Effector CD4-positive, alpha-beta T cell (primary cell): Measurements from ENCODE around the gene ETAA1.

Experiments used
- DNase-seq: peaks from one replicate; pipeline ENCODE4 v3.0.0-alpha.2; 2020
- total RNA-seq: gene quantifications from one replicate; lab custom pipeline; 2026; lab: John Stamatoyannopoulos, UW

The ETAA1 gene
- total RNA-seq, result 27.0 reads per million, percentile 54 among the genes with 10 or more reads in this experiment

DNA sequence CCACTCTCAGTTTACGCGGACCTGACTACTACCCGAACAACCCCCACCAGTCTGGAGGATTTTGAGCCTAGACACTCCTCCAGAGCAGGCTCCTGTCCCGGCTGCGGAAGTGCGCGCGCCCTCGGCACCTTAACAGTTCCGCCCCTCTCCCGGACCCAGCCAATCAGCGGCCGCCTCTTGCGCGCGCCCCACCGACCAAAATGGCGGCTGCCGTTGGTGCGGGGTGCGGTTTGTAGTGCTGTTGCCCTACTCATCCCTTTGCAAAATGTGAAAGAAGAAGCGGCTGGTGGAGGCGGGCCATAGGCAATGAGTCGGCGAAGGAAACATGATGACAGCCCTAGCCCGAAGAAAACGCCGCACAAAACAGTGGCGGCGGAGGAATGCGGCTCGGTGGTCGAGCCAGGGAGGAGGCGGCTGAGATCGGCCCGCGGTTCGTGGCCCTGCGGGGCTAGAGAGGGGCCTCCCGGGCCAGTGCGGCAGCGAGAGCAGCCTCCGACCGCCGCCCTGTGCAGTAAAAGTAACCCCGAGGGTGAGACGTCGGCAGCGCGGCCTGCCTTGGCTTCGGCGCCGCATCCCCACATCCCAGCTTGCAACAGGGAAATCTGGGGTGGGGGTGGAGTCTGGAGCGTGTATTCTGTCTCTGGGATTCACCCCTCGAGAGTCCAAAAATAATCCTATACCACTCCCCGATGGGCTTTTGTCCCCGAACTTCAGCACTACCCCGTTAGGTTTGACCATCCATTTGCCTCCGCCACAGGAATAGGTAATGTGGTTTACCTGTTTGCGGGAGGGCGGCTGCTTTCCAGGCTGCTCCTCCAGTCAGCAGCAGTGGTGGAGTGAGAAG is at the start of gene ETAA1:
Gene ETAA1 (plus strand): TSS at position 191 of the 844 bp plus-strand sequence. CDS start 116 bp downstream, at position 307.
- DNase-seq, result peak; percentile 90

DNA sequence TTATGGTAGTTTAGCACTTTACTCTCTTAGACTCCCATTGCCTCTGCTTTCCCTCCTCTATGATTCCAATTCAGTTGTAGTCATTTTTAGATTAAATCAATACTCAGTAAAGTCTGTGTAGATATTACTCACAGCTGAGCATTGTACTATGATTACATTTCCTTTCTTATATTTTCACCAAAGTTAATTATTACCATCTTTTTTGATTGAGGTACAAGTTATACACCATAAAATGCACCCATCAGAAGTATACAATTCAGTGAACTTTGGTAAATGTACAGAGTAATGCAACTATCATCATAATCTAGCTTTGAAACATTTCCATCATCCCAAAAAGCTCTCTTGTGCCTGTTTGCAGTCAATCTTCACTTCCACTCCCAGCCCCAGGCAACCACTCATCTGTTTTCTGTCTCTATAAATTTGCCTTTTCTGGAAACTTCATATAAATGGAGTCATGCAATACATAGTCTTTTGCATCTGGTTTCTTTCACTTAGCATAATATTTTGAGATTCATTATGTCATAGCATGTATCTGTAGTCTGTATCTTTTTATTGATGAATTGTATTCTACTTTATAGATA is 30.2 kb upstream of the ETAA1 start:
- DNase-seq, result no peak

DNA sequence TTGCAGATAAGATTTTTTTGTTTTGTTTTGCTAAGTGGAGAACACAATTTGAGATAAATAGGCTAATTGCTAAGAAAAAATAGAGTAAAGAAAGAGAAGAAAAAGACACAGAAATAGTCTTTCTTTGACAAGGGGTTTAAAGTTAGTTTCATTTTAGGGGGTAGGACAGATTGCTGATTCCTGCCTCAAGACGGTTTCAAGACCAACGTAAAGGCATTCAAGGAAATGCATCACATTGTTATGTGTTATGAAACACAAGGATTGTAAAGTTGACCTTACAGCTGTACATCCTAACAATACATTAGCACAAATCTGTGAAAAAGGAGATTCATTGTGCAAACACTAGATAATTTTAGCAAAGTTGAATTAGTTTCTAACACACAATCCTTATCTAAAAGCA is 22.7 kb upstream of the ETAA1 start:
- DNase-seq, result no peak

DNA sequence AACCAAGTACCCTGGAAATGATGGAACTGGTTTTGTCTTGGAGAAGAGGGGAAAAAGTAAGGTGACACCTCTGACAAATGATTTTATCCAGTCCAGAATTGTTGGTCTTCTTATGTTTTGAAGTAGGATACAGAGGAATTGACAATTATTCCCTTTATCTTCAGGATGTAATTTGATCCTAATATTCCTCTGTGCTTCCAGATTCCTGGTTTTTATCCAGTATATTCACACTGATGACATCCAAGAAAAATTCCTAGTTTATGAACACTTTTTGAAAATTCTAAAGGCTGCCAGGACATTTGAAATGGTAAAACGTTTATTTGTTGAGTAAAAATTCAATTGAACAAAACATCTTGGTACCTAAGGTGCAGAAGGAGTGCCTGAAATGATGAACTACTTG is 22.2 kb upstream of the ETAA1 start:
- DNase-seq, result no peak

DNA sequence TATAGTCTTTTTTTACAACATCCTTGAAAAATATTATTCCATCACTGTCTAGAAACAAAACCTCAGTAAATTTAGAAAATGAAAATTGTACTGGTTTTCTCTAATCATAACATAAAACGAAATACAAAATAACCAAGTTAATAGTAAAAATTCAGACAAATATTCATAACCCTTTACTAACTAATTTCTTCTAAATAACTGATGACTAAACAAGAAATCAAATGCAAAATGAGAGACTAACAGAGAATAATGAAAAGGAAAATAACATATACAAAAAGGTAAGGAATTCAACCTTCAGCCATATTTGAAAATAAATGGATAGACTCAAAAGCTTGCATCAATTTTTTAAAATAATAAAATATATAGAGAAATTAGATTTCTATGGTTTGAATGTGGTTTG is 18.6 kb upstream of the ETAA1 start:
- DNase-seq, result no peak

DNA sequence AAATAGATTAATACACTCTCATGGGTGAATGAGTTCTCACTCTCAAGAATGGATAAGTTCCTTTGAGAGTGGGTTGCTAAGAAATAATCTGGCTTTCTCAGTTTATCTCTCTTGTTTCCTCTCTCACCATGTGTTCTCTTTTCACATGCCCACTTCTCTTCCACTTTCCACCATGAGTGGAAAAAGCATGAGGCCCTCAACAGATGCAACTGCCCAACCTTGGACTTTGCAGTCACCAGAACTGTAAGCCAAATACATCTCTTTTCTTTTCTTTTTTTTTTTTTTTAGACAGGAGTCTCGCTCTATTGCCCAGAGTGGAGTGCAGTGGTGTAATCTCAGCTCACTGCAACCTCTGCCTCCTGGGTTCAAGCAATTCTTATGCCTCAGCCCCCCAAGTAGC is 18.1 kb upstream of the ETAA1 start:
- no peak for DNase-seq

DNA sequence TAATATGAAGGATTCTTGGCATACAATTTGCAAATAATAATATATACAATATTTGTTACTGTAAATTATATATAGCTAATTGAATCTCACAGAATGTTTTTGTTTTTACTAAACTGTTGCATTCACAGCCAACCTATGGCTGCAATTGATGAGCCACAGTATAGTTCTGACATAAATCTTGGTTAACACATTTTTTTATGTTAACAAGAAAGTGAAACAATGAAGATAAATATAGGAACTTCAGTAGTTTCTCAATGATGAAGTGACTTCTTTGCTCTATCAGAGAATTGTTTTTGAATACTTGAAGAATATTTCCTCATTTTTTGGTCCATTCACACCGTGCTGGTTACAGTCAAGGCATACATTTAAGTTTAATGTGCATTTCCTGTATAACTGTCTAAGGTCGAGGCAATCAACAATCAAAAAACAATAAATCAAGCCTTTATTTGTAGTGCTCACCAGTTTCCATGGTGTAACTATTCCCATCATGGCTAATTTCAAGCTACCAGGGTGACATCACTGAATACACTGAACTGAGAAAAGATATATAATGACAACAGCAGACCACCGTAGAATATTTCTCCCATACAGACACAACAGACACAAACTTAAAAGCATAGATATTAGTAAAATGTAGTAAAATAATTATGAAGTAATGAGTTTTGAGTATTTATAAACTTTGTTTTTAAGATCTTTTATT is 12.9 kb upstream of the ETAA1 start:
- DNase-seq, result no peak

DNA sequence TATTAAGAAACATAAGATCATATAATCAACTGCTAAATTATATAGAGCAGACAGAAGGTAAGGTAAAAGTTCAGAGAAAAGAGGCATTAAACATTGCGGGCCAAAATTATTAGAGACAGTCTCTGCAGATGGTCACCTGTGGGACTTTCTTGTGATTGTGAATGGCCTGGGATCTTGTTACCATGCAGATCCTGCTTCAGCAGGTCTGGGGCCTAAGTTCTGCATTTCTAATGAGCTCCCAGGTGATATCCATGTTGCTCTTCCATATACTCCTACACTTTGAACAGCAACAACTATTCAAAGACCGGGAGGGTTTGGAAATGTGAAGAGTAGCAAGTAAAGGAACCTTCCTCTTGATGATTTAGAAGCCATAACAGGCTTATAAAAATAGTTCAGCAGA is 8.5 kb upstream of the ETAA1 start:
- no peak for DNase-seq

DNA sequence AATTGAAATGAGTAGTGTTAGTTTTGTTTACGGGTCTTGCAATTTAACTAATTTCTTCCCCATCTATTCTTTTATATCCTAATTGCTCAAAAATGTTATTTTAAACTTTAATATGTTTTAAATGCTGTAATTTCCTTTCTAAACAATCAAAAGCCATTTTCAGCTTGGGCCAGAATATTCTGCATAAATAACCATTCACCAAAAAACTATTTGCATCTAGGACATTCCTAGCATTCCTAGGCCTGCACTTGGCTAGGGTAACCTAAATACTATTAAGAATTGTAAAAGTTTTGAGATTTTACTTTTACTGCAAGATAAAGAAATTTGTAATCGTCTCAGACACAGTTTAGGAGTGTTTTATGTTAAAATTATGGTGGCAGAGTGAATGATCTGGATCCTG is 7.8 kb upstream of the ETAA1 start:
- no peak for DNase-seq

DNA sequence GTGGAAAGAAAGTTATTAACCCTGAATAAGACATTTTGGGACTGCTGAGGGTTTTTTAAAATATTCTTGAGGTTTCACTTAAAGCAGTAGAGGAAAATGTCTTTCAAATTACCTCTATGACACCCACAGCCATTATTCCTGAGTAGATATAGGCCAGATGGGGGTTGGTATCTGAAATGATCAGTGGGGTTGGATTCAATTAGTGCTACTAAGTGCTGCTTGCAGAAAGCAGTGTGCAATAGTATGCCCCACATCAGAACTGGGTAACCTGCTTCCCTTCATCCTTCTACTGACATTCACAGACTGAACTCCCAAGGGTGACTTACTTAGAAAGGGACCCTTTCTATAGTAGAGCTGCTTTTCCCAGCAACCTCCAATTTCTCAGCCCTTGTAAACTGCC is 7.3 kb upstream of the ETAA1 start:
- no peak for DNase-seq

DNA sequence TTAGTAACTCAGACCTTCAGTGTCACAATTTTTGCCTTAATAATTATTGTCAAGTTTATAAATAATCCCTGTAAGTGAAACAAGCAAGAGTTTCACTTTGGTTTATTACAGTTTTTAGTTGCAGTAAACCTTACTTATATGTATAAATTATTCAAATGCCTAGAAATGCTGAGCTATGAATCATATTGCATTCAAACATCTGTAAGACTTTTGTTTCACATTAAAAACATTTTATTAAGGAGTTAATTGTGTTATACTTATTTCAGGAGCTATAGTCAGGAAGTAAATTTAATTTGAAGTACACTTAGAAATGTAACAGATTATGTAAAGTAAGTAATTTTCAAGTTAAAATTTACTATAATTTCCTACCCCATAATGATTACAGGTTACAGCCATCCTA is 3.9 kb upstream of the ETAA1 start:
- no peak for DNase-seq

DNA sequence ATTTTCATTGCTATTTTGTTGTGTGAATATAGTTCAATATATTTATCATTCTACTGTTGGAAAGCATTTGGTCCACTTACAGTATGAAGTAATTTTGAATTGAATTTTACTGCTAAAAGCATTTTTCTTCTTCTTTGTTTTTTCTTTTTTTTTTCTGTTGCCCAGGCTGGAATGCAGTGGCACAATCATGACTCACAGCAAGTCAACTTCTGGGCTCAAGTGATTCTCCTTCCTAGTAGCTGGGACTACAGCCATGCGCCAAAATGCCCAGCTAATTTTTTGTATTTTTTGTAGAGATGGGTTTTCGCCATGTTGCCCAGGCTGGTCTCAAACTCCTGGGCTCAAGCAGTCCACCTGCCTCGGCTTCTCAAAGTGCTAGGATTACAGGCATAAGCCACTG is 2.4 kb upstream of the ETAA1 start:
- no peak for DNase-seq

DNA sequence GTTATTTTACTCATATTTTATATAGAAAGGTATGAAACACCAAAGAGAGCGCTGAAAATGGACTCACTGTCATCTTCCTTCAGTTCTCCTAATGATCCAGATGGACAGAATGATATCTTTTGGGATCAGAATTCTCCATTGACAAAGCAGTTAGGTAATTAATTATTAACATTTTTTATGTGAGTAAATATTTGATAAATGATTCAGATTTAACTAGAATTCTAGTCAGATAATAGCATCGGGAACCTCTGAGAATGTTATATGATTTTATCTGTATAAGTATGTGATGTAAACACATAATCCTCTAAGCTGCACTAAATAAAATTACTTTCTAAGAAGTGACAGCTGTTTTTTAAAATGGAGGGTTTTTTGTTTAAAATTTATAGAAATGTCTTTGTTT is 2.0 kb downstream of the ETAA1 start:
- DNase-seq, result no peak

DNA sequence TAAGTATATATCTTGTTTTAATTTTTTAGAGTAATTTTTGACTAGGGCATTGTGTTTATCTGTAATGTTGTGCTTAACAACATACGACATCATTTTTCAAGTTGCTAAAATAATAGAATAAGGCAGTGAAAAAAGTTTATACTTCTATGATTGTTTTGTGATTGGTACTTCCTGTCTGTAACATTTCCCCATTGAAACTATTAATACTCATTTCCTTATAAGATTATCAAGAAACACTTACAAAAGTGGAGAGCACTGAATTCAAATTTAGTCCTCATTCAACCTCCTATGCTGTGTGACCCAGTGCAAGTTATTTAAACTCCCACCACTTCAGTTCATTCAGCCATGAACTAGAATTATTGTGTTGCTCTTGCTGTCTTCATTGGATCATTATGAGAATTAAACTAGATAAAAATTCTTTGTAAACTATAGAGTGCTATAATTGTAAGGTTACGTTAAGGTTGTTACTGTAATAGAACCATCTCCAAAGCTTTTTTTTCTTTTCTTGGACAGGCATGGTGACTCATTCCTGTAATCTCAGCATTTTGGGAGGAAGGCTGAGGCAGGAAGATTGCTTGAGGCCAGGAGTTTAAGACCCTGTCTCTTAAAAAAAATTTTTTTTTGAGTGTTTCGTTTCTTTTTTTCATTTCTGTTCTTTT is 2.8 kb downstream of the ETAA1 start:
- no peak for DNase-seq

DNA sequence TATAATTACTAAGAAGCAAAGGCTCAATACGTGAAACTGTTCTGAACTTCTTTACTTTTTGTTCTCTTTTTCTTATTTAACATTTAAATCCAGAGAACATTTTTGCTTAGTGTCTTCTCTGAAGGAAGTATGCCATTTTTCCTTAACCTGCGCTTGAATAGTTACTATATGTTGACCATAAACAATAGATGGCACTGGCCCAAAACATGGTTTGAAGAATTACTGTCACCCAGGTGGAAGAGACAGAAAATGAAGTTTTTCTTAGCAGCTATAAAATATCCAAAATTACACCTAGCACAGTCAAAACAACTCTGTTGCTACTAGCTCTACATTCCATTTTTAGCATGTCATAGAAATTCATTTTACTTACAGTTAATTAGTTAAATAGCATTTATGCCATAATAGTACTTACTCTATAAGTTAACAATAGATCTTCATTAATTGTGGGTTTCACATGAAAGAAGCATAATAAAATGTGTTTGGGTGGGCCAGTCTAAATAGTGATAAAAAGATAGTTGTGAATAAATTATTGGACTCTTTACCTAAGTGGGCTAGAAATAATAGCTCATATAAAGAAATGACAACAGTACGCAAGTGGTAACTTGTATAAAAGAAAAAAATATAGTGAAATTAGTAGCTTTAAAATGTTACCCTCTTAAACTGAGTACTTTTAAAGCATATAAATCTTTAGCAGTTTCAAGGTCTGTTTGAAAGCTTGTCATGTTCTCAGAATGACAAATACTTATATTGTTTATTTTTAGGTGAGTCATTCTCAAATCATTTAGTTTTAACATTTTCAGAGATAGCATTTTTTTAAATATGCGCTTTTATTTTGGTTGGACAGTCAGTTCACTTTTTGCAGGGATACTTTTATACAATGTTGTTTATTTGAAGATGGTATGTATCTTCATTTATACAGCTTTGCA is 3.7 kb downstream of the ETAA1 start:
- no peak for DNase-seq

DNA sequence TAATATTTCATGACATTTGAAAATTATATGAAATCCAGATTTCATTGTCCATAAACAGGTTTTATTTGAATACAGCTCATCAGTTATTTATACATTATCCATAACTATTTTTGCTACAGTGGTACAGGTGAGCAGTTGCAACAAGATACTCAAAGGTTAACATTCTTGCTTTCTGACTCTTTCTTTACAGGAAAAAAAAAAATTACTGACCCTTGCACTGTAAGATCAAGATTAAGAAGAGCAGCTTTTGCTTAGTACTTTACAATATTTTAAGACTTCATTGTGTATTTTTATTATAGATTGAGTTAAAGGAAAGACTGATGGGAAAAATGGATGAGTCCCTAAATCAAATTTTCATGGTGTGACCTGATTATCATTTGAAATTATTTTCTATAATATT is 11.2 kb downstream of the ETAA1 start:
- no peak for DNase-seq

DNA sequence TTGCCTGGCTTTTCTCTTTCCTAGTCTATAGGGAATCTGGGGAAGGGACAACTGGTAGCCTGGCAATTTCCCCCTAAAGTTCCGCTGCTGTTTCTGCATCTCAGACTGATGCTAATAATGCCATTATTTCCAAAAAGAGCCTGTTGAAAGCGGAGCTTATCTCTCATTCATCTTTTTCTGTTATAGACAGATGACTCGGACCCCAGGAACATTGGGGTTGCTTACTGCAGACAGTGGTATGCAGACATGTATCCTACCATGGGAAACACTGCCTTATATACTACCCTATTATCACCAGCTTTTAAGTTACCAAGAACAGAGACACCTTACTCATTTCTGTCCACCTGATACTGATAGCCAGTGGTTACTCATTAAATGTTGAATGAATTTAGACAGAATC is 15.3 kb downstream of the ETAA1 start:
- no peak for DNase-seq

DNA sequence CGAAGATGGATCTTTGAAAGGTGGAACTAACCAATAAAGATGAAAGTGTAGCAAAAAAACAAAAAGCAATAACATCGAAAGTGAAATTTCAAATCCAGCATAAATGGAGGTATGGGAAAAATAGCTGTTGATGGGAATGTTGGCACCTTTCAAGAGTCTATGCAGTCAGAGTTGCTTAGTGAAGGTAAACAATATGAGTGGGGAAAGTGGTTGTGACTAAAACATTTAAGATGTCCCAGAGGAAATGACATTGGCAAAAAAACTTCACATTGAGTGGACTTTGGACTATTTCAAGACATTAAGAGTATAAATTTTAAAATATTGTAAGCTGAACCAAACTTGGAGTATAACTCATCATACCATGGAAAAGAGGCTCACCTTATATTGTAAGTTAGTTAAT is 17.7 kb downstream of the ETAA1 start:
- no peak for DNase-seq

DNA sequence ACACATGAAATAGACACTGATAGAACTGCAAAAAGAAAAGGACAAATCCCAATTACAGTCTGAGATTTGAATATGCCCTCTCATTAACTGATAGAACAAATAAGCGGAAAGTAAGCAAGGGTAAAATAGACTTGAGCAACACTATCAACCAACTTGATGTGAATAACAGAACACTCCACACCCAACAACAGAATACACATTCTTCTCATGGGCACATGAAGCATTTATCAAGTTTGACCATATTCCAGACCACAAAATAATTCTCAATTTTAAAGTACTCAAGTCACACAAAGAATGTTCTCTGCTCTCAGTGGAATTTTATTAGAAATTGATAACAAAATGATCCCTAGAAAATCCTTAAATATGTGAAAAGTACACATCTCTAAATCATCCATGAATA is 19.0 kb downstream of the ETAA1 start:
- DNase-seq, result no peak

DNA sequence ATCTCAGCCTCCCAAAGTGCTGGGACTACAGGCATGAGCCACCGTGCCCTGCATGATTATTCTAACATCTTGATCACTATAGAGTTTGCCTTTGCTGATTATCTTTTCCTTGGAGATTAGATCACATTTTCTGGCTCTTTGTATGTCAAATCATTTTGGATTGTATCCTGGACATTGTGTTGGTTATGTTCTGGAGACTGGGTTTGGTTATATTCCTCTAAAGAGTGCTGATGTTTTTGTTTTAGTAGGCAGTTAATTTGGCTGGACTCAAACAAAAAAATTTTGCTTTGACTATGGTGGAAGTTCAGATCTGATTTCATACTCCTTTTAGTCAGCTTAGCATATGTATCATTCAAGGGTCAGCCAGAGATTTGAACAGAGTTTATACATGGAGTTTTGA is 26.4 kb downstream of the ETAA1 start:
- no peak for DNase-seq

DNA sequence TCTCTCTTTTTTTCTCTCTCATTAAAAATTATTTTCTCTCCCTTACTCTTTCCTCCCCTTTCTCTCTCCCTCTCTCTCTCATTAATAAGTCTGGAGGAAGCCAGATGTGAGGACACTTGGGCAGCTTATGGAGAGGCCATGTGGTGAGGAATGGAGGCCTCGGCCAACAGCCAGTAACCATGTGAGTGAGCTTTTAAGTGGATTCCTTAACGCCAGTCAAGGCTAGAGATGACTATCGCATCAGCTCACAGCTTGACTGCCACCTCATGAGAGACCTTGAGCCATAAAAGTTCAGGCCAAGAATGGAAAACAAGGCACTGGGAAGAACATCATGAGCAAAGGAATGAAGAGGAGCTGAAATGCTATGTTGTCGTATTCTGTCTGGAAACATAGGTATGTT is 39.1 kb downstream of the ETAA1 start:
- DNase-seq, result no peak

DNA sequence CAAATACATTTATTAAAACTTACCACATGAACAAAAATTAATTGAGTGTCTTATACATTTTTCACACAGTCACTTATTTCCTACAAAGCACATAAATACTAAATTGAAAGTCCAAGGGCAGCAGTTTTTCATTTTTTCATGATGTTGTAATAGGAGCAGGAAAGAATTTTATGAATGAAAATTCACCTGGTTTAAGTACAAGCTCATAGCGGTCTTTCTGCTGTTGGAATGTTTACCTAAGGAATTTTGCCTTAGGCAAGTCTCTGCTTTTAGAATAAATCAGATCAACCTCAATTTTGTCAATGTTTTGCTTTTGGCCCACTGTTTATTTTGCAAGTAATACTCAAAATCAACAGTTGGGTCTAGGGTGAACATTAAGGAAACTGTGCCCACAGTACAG is 40.0 kb downstream of the ETAA1 start:
- no peak for DNase-seq
